ENCODE results near the gene WDPCP.
"Not testable (repeated sequence)": the region's sequence is repeated elsewhere in the genome, so short reads cannot be mapped to it uniquely, and the experiment has no call there.

WDPCP gene

DNA sequence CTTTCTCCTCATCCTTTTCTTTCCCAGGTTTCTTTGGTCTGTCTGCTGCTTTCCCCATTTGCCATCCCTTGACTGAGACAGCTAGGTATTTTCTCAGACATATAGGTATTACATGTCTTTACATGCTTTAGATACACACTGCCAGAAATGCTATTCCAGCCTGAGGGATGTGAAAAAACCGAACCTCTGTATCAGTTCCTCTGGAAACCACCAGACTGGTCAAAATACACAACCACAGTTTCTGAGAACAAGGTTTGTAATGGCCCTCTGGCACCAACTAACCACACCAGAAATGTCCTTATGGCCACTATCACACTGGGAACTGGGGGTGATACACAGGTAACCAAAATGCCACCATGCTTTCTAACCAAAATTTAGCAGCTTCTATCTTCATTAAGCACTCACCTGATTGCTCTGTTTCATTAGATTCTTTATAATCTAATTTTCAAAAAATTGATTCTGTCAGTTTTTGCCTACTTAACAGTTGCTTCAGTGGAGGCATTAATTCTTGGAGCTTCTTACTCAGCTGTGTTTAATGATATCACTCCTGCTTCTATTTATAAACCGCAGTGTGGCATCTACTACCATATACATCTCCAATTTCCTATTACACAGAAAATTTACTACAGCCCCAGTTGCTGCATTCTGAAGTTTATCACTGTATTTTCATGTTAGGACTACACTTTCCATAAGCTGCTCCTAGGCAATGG is 243.5 kb downstream of the WDPCP start:
- DNase-seq = no peak

DNA sequence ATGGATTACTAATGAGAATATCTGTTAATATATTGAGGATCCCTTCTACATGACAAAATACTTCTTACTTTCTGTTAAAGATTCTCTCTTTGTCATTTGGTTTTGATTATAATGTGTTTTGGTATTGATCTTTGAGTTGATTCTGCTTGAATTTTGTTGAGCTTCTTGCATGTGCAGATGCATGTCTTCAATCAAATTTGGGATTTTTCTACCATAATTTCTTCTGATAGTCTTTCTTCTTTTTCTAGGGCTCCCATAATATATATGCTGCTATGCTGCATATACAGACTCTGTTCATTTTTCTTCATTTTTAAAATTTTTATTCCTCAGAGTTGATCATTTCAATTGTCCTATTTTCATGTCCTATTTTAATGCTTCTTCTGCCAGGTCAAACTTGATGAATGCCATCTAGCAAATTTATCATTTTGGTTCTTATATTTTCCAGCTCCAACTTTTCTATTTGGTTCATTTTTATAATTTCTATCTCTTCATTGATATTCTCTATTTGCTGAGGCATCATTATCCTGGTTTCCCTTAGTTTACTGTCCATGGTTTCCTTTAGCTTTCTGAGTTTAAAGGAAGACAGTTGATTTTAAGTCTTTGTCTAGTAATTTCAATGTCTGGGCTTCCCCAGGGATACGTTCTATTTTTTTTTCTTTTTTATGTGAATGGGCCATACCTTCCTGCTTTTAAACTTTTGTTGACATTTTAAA is 244.7 kb downstream of the WDPCP start:
- no peak for DNase-seq

DNA sequence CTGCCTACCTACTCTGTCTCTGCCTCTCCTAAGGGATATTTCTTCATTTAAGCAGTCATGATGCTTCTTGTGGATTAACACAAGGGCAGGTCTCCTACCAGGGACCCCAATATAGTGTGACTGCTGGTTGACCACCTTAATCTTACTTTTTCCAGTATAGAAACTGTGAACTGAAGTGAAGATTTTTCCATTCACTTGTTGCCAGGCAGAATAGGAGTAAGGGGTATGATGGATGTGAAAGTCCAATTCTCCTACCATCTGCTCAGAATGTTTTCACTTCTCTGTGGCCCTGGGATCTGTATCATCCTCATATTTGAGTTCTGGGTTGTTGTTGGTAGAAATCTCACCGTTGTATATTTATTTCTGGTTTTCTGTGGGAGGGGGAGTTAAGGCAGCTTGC is 247.8 kb downstream of the WDPCP start:
- no peak for DNase-seq

DNA sequence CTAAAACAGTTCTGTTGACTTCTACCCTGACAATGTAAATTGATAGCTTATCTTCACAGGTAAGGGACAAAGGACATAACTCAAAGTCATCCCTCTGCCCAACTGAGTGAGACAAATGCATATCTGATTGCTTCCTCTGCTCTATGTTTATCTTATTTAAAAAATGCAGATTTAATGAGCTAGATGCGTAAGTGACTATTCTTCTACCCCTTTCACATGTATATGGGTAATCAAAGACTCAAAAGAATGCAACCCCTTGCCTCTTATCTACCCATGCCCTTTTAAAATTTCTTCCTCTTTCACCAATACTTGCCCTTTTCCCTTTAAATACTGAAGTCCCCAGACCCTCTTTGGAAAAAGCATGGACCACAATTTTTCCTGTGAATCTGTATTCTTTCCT is 253.4 kb downstream of the WDPCP start:
- DNase-seq = no peak

DNA sequence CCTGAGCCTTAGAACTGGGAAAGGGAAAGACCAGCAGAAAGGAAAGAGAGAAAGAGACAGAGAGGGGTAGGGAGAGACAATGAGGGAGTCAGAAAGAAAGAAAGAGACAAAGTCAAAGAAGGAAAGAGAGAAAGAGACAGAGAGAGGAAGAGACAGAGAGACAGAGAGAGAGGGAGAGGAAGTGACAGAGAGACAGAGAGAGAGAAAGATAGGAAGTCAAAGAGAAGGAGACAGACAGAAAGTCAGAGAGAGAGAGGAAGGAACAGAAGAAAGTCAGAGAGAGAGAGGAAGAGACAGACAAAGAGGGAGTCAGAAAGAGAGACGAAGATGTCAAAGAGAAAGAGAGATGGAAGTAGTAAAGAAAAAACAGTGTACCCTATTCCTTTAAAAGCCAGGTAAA is 261.8 kb downstream of the WDPCP start:
- no peak for DNase-seq

DNA sequence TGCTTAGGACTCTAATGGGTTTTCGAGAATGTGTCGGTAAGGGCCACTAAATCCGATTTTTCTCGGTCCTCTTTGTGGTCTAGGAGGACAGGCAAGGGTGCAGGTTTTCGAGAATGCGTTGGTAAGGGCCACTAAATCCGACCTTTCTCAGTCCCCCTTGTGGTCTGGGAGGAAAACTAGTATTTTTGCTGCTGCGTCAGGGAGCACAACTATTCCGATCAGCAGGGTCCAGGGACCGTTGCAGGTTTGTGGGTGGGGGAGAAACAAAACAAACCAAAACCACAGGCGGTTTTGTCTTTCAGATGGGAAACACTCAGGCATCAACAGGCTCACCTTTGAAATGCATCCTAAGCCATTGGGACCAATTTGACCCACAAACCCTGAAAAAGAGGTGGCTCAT is 264.6 kb downstream of the WDPCP start:
- DNase-seq = not testable (repeated sequence)

DNA sequence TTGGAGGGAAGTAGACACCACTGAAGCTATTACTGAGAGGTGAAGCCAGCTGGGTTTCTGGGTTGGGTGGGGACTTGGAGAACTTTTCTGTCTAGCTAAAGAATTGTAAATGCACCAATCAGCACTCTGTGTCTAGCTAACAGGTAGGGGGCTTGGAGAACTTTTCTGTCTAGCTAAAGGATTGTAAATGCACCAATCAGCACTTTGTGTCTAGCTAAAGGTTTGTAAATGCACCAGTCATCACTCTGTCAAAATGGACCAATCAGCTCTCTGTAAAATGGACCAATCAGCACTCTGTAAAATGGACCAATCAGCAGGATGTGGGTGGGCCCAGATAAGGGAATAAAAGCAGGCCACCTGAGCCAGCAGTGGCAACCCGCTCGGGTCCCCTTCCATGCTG is 266.3 kb downstream of the WDPCP start:
- not testable (repeated sequence) for DNase-seq

DNA sequence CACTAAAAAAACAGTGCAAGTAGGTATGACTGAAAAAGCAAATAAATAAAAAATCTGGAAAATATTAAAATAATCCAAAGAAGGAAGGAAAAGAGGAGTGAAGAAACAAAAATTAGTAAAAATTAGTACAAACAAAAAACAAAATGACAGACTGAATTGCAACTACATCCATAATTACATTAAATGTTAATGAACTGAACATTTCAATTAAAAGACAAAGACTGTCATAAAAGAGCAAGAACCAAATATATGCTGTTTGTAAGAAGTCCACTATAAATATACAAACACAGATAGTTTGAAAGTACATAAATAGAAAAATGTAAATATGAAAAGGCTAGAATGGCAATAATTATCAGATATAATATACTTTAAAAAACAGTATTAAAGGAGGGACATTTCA is 267.6 kb downstream of the WDPCP start:
- DNase-seq = no peak

DNA sequence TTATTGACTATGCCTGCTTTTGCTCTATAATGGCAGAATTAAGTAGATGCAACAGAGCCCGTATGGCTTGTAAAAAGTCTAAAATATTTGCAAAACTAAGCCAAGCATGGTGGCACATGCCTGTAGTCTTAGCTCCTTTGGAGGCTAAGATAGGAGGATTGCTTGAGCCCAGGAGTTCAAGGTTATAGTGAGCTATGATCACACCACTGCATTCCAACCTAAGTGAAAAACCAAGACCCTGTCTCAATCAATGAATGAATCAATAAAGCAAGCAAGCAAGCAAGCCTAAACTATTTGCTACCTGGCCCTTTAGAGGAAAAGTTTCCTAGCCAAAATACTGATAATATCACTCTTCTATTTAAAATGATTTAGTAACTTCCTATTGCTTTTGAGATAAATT is 277.7 kb downstream of the WDPCP start:
- no peak for DNase-seq

DNA sequence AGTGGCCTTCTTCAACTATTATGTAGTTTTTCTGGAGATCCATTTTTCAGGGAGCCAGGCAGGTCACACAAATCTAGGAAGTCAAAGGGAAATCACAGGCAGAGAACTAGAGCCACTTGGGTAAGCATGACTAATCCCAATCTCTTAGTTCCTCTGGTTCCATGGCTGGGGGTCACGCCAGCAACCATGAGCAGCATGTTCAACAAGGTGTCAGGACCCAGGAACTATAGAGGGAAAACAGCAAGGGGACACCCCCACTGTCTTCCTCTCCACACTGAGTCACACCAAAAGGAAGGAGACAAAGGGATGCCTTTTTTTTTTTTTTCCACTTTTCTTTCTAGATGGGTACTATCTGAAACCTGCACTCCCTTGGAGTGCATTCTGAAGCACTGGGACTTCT is 286.8 kb downstream of the WDPCP start:
- DNase-seq = no peak

DNA sequence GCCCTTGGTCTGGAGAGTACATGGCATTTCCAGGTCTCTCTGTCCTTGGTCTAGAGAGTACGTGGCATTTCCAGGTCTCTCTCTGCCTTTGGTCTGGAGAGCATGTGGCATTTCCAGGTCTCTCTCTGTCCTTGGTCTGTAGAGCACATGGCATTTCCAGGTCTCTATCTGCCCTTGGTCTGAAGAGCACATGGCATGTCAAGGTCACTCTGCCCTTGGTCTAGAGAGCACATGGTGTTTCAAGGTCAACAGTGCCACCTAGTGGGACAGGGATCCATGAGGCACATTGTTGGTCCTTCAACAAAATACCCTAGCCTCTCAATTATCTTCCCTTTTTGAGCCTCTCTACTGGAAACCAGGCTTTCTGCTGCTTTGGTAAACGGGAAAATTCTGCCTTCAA is 287.4 kb downstream of the WDPCP start:
- DNase-seq = peak; percentile 5

DNA sequence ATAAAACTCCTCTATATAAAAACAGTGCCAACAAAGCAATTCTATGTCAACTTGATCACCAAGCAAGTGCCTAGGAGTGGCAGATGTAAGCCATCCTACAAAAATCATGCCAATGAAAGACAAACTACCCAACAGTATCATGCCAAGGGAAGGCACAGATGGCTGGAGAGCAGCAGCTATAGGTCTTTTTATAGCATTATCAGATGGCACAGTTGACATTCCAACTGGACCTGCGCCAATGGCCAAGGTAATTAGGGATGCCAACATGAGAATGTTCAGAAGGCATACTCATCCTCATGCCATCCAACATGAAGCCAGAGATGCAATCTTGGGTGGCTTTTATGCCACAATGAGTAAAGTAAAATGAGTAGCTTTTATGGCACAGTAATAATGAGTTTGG is 300.3 kb downstream of the WDPCP start:
- no peak for DNase-seq

DNA sequence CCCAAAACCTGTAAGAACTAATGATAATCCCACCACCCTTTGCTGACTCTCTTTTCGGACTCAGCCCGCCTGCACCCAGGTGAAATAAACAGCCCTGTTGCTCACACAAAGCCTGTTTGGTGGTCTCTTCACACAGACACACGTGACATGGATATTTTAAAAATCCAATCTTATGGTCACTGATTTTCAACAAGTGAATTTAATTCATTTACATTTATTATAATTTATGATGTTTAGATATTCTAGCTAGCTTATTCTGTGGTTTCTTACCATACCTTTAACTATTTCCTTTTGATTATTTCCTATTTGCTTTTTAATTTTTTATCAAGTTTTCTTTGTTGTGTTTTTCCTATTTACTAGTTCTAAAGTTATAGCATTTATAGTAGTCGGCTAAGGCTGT is 301.8 kb downstream of the WDPCP start:
- DNase-seq = not testable (repeated sequence)

DNA sequence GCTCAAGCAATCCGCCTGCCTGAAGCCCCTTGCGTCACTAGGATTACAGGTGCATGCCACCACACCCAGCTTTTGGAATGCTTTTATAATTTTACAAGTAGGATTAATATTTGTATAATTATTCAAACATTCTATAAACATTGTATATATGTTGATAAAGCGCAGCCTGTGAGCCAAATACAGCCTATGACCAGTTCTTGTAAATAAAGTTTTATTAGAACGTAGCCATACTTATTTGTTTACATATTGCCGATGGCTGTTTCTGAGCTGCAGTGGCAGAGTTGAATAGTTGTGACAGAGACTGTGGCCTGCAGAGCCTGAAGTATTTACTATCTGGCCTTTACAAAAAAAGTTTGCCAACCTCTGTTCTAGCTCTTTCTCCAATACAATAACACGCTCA is 305.0 kb downstream of the WDPCP start:
- no peak for DNase-seq

DNA sequence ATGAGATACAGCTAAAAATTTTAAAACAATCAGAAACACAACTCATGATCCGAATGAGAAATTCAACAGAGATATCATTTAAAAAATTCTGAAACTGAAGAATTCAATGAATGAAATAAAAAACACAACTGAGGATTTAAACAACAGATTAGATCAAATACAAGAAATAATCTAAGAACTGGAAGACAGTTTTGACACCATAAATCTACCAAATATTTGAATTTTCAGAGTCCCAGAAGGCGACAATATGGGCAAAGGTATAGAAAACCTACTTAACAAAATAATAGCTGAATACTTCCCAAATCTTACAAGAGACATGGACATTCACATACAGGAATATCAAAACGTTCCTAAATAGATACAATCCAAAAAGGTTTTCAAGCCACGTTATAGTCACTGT is 315.7 kb downstream of the WDPCP start:
- DNase-seq = no peak

DNA sequence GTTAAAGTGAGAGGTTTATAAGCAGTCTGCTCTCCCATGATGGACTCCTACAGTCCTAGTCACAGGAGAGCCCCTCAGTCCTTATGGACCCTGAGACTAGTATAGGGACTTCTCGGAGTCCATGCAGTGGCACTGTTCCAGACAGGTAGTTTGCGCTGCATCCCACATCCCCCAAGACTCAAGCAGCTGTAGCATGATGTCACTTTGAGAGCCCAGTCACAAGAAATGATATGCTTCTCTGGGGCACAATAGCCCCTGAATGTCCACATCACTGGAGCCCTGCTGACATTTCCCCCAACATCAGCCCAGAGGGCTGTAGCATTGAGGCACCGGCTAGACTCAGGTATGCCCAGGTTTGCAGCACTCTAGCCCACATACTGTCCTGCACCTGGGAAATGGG is 317.6 kb downstream of the WDPCP start:
- DNase-seq = no peak

DNA sequence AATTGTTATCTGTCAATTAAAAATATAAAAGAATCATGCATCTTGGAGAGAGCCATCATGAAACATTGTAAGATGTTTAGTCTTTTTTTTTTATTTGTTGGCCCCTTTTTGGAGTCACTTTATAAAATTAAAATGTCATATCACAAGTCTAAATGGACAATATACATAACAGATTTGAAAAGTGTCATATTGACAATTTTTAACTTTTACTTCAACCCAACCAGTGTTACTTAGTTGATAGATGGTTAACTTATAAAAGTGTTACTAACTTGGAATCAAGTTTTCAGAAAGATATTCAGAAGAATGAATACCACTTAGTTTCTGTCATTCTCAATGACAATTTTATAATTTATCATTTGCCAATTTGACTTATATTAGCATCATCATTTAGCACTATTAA is 319.3 kb downstream of the WDPCP start:
- no peak for DNase-seq

DNA sequence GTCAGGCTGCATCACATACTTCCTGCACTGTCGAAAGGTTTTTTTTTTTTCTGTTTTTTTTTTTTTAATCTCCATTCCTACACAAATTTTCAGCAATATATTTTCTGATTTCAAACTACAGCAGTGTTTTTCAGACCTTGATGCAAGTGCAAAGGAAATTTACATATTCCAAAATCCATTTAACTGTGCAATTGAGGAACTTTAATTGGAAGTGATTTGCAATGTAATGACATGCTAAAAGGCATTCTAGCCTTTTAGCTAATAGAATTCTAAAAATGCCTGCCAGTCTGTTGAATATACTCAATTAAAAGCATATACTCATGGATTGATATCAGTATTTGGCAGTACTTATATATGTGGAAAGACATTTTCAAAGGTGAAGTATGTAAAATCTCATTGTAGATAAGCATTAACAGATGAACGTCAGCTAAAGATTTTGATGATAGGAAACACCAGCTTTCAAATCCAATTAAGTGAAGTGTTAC is 327.1 kb downstream of the WDPCP start:
- DNase-seq = no peak

DNA sequence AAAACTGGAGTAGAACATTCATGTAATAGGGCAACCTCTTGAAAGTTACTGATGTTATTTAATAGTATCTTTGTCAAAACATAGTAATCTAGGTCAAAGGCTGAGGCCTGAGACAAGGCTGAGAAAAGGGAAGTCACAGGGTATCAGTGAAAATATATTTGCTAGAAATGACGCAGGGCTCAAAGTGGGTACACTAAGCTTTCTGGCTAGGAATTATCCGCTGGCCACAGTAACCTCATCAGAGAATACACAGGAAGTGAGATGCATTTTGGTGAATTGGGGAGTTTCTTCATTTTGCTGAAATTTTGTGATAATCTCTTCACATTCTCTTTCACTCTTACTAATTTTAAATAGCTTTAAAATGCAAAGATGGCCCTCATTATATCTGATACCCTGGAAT is 330.8 kb downstream of the WDPCP start:
- no peak for DNase-seq

DNA sequence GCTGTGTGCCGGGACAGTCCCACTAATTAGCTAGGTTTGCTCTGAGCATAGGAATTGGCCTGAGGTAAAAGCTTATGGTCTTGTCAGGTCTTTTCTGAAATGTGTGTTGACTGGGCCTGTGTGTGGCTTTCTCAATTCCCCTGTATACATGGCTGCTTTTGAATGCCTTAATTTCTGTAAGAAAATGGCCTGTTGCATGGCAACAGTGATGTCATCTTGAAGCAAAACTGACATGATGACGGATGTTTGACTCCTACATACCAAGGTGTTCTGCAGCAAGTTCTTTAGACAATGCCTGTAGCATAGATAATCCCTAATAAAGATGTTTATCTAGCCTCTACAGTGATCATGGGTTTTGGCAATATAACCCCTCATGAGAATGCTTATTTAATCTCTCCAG is 339.1 kb downstream of the WDPCP start:
- DNase-seq = no peak

DNA sequence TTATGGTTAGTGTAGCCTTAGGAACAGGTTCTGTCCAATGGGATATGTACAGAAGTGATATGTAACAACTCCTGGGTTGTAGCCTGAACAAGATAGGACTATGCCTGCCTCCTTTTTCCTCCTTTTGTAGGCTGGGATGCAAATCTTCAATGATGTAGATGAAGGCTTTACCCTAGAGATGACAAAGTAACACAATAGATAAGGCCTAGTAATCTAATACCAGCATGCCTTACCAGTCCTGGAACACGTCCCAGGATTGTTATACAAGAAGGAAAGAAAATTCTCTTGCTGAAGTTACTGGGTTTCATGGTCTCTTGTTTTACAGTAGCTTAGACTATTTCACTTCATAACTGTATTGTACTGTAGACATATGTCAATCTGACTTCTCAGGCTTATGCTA is 345.5 kb downstream of the WDPCP start:
- no peak for DNase-seq

DNA sequence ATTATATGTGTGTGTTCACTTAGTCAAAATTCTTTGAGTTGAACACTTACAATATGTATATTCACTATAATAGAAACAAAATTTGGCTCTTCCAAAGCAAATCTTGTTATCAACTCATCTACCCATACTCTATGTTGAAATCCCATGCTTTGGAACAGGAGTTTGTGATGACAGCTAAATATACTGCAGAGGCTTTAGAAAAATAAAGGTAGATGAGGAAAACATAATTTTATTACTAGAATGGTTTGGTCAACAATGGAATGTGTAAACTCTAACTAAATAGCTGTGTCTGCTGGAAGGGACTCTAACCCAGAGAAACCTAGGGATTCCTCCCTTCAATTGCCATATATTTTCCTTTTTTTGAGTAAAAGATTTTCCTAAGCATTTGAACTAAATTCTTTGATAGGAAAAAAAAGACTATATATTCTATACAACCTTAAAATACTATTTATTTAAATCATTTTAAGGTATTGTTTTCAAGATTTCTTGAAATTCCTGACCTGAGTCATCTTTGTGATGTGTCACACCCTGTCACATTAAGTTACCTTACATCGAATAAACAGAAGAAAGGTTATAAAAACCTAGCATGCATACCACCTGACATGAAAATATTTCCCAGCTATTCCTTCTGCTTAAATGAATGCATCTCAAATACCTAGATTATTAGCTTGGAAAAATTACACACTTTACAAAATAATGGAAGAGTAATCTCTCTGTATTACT is 362.2 kb downstream of the WDPCP start:
- DNase-seq = no peak

DNA sequence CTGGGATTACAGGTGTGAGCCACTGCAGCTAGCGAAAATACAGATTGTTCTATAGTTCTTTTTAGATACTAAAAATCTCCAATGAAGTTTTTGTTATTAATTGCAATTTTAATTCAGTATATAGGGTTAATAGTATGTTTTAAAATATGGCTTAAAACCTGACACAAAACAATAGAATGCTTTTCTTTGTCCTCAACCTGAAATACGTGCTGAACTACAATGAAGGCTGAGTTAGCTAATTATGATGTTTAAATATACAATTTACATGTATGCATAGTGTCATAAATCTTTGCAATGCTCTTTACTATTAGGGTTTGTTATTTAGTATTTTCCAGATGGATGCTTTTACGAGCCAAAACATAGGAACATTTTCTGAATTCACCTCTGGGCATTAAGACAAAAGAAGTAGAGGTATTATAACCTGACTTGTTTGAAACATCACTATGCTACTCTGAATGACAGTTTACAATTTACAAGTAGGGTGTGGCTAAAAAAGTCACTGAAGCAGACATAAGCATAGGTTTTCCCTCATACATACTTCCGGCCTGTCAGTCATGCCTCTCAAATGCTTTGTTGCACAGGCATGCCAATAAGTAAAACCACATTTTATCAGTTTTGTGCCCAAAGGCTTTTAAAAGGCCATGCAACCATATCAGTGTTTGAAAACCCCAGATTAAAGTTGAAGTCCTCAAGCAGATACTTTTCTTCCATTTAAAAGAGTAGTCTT is 369.3 kb downstream of the WDPCP start:
- DNase-seq = no peak
